ENCODE measurements around the gene ZBTB18. TPM values are rescaled to one million over a fixed set of nuclear protein-coding genes. Genes with fewer than 3 reads are reported as not detected.

The ZBTB18 gene
- total and polyA plus RNA-seq, 10 donors: 17.2 to 43.0 (median 32.8) TPM

DNA sequence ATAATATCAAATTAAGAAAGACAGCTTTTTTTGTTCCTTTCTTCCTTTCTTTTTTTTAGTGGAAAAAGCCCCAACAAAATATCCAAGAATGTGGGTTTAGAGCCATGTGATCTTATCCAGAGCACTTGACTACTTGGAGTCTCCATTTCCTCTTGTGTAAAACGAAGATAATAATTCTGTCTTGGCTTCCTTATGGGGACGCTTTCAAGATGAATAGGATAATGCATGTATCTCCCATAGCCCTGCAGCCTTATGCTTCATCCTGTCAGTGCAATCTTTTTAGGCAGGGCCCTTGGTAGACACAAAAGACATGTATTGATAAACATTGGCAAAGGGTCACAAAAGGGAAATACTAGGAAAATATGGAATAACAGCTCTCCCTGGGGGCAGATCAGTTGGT lies 34.8 kb downstream of the ZBTB18 start:
- Histone ChIP-seq H3K27me3 (replicated peaks in 1 of 7) (peaks cover 0 to 17% (median 0%) of the 10 kb centered on the region in 7 donors), H3K4me3 (no peak overlapping the region), H3K9me3 (peaks cover 0 to 11% (median 0%) of the 10 kb centered on the region in 8 donors), H3K4me1 (no peaks in the 10 kb centered on the region), H3K36me3 (no peaks in the 10 kb centered on the region), H3K27ac (no peak overlapping the region)
- TF ChIP-seq POLR2AphosphoS5 (IDR thresholded peaks at IDR 0.05) (no peak), POLR2A (IDR thresholded peaks at IDR 0.05) (no peak)
- TF ChIP-seq, protein P1, sequence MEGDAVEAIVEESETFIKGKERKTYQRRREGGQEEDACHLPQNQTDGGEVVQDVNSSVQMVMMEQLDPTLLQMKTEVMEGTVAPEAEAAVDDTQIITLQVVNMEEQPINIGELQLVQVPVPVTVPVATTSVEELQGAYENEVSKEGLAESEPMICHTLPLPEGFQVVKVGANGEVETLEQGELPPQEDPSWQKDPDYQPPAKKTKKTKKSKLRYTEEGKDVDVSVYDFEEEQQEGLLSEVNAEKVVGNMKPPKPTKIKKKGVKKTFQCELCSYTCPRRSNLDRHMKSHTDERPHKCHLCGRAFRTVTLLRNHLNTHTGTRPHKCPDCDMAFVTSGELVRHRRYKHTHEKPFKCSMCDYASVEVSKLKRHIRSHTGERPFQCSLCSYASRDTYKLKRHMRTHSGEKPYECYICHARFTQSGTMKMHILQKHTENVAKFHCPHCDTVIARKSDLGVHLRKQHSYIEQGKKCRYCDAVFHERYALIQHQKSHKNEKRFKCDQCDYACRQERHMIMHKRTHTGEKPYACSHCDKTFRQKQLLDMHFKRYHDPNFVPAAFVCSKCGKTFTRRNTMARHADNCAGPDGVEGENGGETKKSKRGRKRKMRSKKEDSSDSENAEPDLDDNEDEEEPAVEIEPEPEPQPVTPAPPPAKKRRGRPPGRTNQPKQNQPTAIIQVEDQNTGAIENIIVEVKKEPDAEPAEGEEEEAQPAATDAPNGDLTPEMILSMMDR (IDR thresholded peaks at IDR 0.05 in 8 of 11, conservative IDR thresholded peaks at IDR 0.05 in 3 of 11): no peak
- intact Hi-C loops (cut with DNase I; ENCODE audit: low total_unique reads): no loop called here
- WGBS, 5 donors: 53 to 83% (median 79%) methylated on average over 2 of the region's 2 CpGs
- DNase-seq: no peak

DNA sequence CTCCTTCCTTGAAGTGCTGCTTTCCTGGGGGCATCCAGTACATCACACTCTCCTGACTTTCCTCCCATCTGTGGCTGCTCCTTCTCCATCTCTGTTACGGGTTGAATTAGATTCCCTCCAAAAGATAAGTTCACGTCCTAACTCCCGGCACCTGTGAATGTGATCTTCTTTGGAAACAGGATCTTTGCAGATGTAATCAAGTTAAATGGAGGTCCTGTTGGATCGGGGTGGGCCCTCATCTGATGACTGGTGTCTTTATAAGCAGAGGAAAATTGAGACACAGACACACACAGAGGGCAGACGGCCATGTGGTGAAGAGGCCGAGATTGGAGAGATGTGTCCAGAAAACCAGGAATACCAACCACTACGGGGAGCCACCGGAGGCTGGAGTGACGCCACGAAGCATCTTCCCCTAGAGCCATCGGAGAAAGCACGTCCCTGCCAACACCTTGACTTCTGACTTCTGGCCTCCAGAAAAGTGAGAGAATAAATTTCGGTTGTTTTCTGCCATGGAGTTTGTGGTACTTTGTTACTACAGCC lies 36.0 kb downstream of the ZBTB18 start:
- H3K9me3 ChIP-seq: peaks cover 0 to 11% (median 0%) of the 10 kb centered on the region in 8 donors
- intact Hi-C loops (cut with DNase I; ENCODE audit: low total_unique reads): no loop called here
- H3K4me3 ChIP-seq: no peak overlapping the region
- H3K27ac ChIP-seq: no peak overlapping the region
- no peaks in the 10 kb centered on the region for H3K4me1 ChIP-seq
- DNase-seq: no peak
- TF ChIP-seq POLR2AphosphoS5 (IDR thresholded peaks at IDR 0.05) (no peak), POLR2A (IDR thresholded peaks at IDR 0.05) (no peak)
- WGBS, 5 donors: 92 to 94% (median 92%) methylated on average over 13 of the region's 13 CpGs
- peaks cover 0 to 14% (median 0%) of the 10 kb centered on the region in 7 donors for H3K27me3 ChIP-seq (replicated peaks in 1 of 7)
- no peaks in the 10 kb centered on the region for H3K36me3 ChIP-seq

DNA sequence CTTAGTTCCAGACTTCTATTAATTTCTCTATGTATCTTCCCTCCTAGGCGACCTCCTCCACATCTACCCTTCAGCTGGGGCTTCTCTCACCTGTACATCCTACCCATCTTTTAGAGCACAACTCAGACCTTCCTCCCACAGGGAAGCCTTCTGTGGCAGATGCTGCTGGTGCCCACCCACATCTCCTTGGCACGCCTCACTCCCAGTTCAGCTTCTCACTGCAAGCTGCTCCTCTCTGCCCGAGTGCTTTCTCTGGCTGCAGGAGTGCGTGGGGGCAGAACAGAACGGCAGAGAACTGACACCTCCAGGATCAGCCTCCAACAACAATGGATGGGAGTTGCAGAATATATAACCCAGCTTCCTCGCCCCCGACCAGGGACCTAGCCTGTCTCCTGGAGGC lies 36.5 kb downstream of the ZBTB18 start:
- Histone ChIP-seq H3K27me3 (replicated peaks in 1 of 7) (peaks cover 0 to 10% (median 0%) of the 10 kb centered on the region in 7 donors), H3K4me3 (no peak overlapping the region), H3K27ac (no peak overlapping the region), H3K36me3 (no peaks in the 10 kb centered on the region), H3K4me1 (no peaks in the 10 kb centered on the region), H3K9me3 (peaks cover 0 to 11% (median 0%) of the 10 kb centered on the region in 8 donors)
- TF ChIP-seq POLR2AphosphoS5 (IDR thresholded peaks at IDR 0.05) (no peak), POLR2A (IDR thresholded peaks at IDR 0.05) (no peak)
- TF ChIP-seq, protein P1 (IDR thresholded peaks at IDR 0.05 in 8 of 11, conservative IDR thresholded peaks at IDR 0.05 in 3 of 11): no peak
- no peak for DNase-seq
- intact Hi-C loops (cut with DNase I; ENCODE audit: low total_unique reads): no loop called here
- 71 to 93% (median 82%) methylated on average over 7 of the region's 7 CpGs for WGBS, 5 donors

DNA sequence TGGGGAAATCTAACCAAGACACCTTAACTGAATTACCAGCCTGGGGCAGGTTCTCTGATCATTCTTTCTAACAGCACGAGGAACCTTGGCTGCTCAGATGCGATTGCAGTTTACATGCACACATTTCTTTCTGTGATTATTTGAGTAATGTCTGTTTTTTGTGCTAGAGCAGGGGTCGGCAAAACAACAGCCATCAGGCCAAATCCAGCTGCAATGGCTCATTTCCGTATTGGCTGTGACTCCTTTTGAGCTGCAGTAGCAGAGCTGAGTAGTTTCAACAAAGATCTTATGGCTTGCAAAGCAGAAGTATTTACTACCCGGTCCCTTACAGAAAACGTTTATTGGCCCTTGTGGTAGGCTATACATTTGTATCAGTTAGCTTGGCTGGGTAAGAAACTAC lies 37.1 kb downstream of the ZBTB18 start:
- TF ChIP-seq POLR2A (IDR thresholded peaks at IDR 0.05): no peak
- TF ChIP-seq POLR2AphosphoS5 (IDR thresholded peaks at IDR 0.05): no peak
- TF ChIP-seq, protein P1 (IDR thresholded peaks at IDR 0.05 in 8 of 11, conservative IDR thresholded peaks at IDR 0.05 in 3 of 11): no peak
- H3K36me3 ChIP-seq: no peaks in the 10 kb centered on the region
- no peaks in the 10 kb centered on the region for H3K4me1 ChIP-seq
- 80 to 88% (median 84%) methylated on average over 6 of the region's 6 CpGs for WGBS, 5 donors
- peaks cover 0 to 5% (median 0%) of the 10 kb centered on the region in 7 donors for H3K27me3 ChIP-seq (replicated peaks in 1 of 7)
- peaks cover 0 to 11% (median 0%) of the 10 kb centered on the region in 8 donors for H3K9me3 ChIP-seq
- DNase-seq: no peak
- intact Hi-C loops (cut with DNase I; ENCODE audit: low total_unique reads): no loop called here
- H3K4me3 ChIP-seq: no peak overlapping the region
- no peak overlapping the region for H3K27ac ChIP-seq

All from spleen (tissue), 11 donors.